NOMO-1 (cell line): ENCODE data around the gene ARRDC2.
"Not testable (repeated sequence)": the region's sequence is repeated elsewhere in the genome, so short reads cannot be mapped to it uniquely, and the experiment has no call there.

ENCODE experiments used
- DNase-seq, 2 experiments: peaks; one replicate each; lab custom pipeline; 2025; ENCODE audit not compliant: unreplicated experiment in 2 of 2; lab: John Stamatoyannopoulos, UW

Gene ARRDC2

DNA sequence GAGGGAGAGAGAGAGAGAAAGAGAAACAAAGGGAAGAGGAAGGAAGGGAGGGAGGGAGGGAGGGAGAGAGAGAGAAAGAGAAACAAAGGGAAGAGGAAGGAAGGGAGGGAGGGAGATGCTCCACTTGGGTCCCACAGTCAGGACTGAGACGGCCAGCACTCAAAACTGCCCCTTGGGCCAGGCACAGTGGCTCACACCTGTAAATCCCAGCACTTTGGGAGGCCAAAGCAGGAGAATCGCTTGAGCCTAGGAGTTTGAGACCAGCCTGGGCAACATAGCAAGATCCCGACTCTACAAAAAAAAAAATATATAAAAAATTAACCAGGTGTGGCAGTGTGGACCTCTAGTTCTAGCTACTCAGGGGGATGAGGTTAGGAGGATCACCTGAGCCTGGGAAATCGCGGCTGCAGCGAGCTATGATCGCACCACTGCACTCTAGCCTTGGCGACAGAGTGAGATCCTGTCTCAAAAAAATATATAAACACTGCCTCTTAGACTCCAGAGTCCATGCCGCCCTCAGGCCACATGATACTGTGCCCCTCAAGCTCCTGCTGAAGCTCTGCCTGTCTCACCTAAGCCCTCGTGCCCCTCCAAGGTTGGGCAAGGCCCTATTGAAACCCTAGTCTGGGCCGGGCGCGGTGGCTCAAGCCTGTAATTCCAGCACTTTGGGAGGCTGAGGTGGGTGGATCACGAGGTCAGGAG lies 8.4 kb downstream of the ARRDC2 start:
- DNase-seq = no peak

- DNase-seq = no peak
Observed at GRCh38 chr19:18017275-18018083, 9.5 kb downstream of the ARRDC2 start.

DNA sequence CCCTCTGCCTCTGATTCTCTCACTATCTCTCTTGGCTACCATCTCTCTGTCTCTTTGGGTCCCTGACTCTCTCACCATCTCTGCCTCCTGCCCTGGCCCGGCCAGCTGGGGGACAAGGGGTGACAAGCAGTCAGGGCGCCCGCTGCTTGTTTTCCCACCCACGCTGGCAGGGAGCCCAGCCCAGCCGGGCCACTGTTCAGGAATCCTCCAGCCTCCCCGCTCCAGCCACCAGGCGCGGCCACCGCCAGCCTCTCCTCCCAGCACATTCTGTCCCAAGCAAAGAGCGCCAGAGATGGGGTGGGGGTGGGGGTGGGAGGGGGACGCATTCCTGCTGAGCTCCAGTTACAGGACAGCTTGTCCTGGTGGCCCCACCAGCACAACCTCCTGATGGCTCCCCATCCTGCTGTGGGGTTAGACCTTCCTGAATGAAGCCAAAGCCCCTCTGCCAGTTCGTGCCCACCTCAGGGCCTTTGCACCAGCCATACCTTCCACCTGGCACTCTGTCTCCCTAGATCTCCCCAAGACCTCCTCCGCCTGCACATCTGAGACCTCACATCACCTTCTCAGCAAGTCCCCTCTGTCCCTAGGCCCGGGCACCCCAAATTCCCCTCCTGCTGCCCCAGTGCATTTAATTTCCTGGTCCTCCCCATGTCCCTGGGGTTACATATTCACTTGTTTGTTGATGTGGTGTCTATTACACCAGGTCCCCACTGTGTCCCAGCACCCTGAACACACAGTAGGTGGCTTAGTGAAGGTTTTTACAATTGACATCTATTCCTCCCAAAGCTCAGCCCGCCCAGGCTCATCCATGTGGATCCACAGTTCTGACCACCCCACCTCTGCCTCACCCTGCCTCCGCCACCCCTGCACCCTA lies 12.5 kb downstream of the ARRDC2 start:
- no peak for DNase-seq

GRCh38 chr19:18021121-18021755 lies 13.3 kb downstream of the ARRDC2 start:
- no peak for DNase-seq

- peak; percentile 28 for DNase-seq
Observed at GRCh38 chr19:18023622-18024251, 15.8 kb downstream of the ARRDC2 start.

DNA sequence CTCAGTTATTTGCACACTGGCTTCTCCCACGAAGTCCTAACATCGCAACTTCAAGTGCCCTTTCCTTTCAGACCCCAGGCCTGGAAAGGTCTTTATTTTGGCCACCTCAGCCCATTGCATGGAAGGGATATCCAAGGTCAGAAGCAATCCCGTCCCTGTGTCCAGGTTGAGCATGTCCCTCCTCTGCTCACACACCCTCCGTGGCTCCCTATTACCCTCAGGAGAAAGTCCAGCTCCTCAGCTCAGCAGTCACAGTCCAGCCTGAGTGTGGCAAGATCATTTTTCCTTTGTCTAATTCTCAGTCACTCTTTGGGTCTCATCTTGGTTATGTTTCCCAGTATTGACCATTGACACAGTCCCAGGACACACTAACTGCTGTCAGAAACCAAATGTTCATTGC lies 19.2 kb downstream of the ARRDC2 start:
- no peak for DNase-seq

GRCh38 chr19:18029617-18030338 lies 21.8 kb downstream of the ARRDC2 start:
- DNase-seq = no peak

GRCh38 chr19:18031401-18031800 lies 23.4 kb downstream of the ARRDC2 start:
- peak; percentile 27 to 46 for DNase-seq

GRCh38 chr19:18032102-18032501 lies 24.1 kb downstream of the ARRDC2 start:
- DNase-seq = not testable (repeated sequence)

GRCh38 chr19:18041054-18041453 lies 33.1 kb downstream of the ARRDC2 start:
- no peak for DNase-seq

GRCh38 chr19:18043676-18044075 lies 35.7 kb downstream of the ARRDC2 start:
- DNase-seq = no peak

GRCh38 chr19:18044825-18045304 lies 36.9 kb downstream of the ARRDC2 start:
- DNase-seq = peak; percentile 87 to 91

- DNase-seq = no peak
Observed at GRCh38 chr19:18045307-18046050, 37.5 kb downstream of the ARRDC2 start.

DNA sequence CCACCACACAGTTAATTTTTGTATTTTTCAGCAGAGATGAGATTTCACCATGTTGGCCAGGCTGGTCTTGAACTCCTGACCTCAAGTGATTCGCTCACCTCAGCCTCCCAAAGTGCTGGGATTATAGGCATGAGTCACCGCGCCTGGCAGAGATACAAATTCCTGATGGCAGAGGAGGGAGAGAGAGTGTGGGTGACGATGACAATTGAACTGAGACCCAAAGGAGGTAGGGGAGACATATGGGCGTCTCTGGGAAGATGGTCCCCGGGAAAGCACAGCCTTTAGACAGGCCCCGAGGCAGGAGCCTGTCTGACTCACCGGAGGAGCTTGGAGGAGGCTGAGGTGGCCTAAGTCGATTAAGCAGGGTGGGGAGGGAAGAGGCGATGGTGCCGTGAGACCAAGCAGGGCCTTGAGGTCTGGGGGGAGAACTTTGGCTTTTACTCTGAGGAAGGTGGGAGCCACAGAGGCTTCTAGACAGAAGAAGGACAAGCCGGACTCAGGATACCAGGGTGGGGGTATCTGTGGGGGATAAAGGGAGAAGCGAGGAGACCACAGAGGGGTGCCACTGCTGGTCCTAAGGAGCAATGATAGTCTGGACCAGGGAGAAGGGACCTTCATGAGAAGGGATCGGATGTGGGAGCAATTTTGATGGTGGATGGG lies 38.2 kb downstream of the ARRDC2 start:
- DNase-seq = no peak

DNA sequence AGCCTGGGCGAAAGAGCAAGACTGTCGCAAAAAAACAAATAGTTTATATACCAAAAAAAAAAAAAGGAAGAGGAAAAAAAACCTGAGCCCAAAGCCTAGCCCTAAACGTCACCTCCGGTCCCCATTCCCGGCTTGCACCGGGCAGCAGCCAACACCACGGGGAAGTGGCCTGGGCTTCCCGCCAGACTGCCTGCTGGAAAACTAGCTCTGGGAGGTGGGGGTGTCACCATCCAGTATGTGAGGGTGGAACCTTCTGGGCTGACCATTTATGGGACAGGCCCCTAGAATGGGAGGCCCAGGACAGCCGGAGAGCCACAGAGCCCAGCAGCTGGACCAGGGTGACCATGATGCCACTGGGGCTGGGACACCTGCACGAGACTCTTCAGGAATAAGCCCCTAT lies 41.4 kb downstream of the ARRDC2 start:
- no peak for DNase-seq

DNA sequence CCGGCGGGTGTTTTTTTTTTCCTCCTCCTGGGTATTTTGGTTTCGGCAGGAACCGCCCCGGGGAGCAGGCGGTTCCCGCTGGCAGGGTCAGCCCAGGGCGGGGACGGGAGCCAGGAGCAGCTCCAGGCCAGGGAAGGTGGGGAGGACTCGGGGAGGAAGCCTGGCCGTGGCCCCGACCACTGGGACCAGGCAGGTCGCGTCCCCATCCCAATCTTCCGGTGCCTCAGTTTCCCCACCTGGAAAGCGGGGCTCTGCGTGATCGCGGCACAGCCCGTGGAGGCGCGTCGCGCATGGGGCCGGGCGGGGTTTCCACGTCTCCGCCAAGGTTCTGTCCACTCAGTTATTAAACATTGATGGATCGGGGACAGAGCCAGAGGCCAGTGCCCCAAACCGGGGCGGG lies 43.9 kb downstream of the ARRDC2 start:
- DNase-seq = no peak

DNA sequence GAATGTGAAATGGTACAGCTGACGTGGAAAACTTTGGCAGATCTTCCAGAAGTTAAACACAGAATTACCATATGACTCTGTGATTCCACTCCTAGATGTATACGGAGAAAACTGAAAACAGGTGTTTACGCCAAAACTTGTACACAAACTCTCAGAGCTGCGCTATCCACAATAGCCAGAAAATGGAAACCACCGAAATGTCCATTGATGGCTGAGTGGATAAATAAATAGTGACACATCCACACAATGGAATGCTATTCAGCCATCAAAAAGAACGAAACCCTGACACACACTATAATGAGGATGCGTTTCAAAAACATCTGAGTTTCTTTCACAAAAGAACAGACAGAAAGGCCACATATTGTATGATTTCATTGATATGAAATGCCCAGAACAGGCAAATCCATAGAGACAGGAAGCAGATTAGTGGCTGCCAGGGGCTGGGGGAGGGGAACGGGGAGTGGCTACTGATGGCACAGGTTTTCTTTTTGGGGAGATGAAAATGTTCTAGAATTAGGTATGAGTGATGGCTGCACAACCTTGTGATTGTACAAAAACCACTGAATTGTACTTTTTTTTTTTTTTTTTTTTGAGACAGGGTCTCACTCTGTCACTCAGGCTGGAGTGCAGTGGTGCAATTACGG lies 45.7 kb downstream of the ARRDC2 start:
- no peak for DNase-seq

DNA sequence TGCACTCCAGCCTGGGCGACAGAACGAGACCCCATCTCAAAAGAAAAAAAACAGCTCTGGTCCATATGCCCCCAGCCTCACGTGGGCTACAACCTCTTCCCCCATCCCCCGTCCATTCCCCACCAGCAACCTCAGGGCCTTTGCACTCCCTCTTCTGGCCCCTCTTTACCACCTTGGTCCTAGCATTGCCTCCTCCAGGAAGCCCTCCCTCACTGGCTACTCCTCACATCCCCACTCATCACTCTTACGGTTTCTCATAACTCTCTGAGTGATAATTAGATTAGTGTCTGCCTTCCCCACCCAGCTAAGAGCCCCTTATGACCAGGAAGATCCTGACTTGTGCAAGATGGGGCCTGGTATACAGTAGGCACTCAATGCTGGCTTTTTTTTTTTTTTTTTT lies 48.0 kb downstream of the ARRDC2 start:
- no peak for DNase-seq
